GM21825 (cell line): ENCODE data around the gene ZBED5.
"Not testable (repeated sequence)": the region's sequence is repeated elsewhere in the genome, so short reads cannot be mapped to it uniquely, and the experiment has no call there.

ENCODE experiments used
- ATAC-seq: cut with Tn5 transposase; IDR thresholded peaks from one replicate; pipeline ENCODE4 v1.9.1; 2021; ENCODE audit warnings: mild to moderate bottlenecking, moderate library complexity; ENCODE audit not compliant: unreplicated experiment

ZBED5 gene

DNA sequence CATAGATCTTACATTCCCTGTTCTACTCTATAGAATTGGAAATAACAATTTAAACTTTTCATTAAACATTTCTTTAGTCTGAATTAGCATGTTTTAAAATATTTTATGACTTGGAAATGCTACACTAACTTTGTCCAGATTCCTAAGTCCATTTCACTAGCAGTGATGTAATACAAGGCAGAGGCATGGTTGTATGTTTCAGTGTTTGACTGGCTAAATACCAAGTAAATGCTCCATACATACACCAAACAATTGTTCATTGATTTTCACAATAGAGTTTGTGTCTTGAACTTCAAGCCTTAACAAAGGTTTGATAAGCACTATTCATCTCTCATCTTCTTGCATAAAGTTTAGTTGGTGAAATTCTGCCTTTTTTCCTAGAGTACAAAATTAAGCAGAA lies 13.5 kb downstream of the ZBED5 start:
- no peak for ATAC-seq

DNA sequence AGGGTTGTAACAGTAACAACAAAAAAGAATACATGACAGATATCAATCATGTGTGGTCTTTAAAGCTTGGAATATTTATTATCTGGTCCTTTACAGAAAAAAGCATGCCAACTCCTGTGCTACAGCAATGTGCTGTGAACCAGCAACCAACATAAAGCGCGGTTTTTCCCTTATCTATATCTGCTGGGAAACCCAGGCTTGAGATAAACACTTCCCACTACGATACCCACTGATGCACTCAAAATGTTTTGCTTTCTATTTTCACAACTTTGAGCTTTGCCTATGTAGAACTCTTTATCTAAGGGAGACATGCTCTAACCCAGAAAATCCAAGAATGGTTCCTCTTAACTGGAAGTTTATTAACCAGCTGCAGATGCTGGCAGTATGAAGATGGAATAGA lies 19.0 kb downstream of the ZBED5 start:
- no peak for ATAC-seq

DNA sequence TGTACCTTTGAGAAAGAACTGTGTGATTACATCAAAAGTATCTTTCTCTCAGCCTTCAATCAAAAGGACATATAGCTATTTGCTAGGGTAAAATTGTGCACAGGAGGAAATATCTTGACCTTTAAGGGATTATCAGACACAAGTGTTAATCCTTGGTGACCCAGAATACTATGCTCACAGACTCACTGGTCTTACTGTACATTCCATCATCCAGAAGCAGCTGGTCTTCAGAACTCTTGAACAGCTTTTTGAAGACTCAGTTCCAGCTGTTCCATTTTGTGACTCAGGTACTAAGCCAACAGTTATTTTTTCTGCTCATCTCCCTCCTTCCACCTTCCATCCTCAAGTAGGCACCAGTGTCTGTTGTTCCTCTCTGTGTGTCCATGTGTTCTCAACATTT lies 19.8 kb downstream of the ZBED5 start:
- ATAC-seq, result no peak

DNA sequence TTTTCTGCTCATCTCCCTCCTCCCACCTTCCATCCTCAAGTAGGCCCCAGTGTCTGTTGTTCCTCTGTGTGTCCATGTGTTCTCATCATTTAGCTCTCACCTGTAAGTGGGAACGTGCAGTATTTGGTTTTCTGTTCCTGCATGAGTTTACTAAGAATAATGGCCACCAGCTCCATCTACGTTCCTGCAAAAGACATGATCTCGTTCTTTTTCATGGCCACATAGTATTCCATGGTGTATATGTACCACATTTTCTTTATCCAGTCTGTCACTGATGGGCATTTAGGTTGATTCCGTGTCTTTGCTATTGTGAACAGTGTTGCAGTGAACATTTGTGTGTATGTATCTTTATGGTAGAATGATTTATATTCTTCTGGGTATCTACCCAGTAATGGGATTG lies 21.0 kb downstream of the ZBED5 start:
- ATAC-seq, result not testable (repeated sequence)

DNA sequence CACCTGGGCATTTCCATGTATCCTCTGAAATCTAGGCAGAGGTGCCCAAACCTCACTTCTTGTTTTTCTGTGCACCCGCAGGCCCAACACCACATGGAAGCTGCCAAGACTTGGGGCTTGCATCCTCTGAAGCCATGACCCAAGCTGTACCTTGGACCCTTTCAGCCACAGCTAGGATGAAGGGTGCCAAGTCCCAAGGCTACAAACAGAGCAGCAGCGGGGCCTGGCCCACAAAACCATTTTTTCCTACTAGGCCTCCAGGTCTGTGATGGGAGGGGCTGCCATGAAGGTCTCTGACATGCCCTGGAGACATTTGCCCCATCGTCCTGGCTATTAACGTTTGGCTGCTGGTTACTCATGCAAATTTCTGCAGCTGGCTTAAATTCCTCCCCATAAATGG lies 28.7 kb downstream of the ZBED5 start:
- no peak for ATAC-seq

DNA sequence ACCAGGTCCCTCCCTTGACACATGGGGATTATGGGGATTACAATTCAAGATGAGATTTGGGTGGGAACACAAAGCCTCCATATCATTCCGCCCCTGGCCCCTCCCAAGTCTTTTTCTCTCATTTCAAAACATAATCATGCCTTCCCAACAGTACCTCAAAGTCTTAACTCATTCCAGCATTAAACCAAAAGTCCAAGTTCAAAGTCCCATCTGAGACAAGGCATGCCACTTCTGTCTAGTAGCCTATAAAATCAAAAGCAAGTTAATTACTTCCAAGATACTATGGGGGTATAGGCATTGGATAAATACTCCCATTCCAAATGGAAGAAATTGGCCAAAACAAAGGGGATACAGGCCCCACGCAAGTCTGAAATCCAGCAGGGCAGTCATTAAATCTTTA lies 29.5 kb downstream of the ZBED5 start:
- ATAC-seq, result no peak

DNA sequence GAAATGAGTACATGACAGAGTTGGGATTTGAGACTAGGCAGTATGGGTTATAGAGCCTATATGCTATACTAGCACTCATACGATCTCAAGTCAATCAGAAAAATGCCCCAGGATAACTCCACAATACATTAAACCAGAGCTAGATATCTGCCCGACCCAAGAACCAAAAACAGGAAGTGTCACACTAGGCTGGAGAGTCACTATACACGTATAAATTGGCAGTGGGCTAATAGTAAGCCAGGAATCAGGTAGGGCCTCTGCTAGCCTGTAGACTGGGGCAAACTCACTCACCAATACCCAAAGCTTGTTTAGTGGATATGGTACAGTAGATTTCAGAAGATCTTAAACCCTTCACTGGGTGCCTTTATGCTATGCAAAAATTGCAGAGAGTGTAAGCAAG lies 33.0 kb downstream of the ZBED5 start:
- ATAC-seq, result peak; percentile 85

DNA sequence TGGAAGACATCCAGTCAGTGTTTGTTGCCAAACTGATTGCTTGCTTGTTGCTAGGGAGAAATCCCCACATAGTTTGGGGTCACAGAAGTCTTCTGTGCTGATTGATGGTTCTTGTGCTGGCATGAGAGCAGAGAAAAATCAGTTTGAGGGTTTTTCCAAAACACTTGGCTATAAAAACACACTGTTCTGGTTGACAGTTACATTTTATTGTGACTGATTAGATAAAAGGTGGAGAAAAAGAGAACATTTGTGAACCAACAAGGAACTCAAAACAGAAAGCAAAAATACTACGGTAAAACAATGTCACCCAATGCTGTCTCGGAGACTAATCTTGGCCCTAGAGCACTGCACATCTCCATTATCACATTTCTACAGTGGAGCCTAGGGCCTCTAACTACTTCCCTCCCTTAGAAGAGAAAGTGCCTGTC lies 34.7 kb downstream of the ZBED5 start:
- no peak for ATAC-seq

DNA sequence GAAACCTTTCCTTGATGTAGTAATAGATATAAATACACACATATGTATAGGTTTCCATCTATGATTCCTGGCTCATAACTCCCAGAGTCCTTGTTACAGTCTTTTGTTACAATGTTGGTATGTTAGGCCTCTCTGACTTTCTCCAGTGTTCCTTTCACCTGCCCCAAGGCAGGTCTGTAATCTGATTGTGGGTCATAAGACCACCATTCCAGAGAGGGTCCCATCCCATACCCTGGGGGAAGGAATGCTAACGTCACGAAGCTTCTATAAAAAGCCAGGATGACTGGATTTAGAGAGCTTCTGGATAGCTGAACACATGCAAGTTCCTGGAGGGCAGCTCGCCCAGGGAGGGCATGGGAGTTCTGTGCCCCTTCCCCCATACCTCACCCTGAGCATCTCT lies 35.4 kb downstream of the ZBED5 start:
- not testable (repeated sequence) for ATAC-seq

DNA sequence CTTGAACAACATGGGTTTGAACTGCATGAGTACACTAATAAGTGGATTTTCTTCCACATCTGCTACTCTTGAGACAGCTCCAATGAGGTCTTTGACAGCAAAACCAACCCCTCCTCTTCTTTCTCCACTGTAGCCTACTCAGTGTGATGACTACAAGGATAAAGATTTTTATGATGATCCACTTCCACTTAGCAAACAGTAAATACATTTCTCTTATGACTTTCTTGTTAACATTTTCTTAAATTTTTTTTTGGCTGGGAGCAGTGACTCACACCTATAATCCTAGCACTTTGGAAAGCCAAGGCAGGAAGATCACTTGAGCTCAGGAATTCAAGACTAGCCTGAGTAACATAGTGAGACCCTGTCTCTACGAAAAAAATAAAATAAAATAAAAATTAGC lies 39.3 kb downstream of the ZBED5 start:
- ATAC-seq, result no peak

DNA sequence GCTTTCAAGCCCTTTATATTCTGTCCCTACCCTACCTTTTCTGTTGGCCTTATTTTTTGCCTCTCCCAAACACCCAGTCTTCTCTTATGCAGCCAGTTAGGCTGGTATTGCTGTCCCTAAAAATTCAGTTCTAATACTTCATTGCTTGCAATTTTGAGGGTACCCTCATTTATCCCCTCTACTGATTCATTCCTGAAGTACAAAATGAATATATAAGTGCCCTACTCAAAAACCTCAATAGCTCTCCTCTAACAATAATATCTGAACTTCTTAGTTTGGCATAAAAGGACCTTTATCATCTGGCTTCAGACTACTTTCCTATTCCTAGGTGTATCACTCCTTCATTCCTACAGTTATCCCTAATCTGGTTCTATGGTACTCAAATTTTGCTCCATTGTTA lies 43.9 kb downstream of the ZBED5 start:
- no peak for ATAC-seq

DNA sequence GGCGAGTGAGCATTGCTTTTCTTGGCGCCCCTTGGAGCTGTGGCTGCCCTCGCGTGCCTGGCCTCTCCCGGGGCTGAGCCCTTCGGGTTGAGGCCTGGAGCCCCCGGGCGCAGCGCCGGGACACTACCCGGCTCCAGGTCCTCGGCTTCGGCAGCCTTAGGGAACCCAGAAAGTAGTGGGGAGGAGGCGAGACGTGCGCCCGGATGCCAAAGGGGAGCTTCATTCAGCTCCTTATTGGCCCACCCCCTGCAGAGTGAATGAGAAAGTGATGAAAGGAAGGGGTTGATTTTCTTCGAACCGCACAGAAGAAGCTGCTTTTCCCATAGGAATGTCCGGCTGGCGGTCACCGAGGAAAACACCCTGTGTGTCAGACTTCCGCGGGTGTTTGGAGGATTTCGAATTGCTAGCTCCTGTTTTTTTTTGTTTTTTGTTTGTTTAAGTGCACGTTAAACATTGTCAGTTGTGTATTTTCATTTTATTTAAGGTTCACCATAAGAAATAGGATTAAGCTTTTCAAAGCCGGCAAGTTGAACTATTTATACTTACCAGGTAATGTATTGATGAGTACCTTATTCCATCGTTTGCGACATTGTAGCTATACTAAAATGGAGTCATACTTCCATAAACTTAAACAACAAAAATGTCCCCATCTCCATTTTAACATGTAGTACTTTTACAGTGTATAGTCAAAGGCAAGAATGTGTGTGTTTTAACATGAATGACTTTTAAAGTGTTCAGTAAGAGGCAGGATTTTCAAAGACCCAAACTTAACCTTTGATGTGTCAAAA lies 48.3 kb downstream of the ZBED5 start:
- ATAC-seq, result peak; percentile 16

DNA sequence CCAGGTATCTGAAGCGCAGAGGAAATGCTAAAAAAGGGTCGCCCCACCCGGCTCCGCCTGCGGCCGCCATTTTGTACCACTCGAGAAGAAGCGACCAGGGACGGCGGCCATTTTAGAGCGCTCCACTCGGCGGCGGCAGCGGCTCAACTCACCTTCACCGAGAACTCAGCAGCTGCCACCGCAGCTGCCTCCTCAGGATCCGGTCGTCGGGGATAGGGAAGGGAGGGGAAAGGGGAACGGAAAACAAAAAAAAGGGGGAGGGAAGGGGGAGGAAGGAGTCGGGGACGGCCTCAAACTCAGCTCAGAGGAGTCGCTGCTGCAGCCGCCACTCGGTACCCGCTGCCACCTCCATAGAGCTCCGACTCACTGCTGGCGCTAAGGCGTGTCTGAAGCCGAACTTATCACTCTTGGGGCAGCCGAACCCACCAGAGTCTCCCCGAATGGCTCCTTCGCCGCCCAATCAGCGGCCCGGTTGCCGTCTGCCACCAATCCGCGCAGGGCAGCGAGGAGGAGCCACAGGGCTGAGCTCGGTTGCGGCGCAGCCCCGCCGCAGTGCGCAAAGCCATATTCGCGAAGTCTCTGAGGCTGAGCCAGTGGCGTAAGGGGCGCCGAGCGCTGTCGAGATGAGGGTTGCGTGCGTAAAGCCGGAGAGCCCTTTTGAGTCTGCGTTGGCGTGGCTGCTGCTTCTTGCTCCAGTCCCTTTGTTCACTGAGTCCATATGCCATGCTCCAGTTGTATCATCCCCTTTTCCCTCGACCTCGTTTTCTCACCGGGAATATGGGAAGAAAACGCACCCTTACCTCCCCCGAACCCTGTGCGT lies 49.1 kb downstream of the ZBED5 start, which contains the start of gene EIF4G2:
TSS of gene EIF4G2 (minus strand) at position 374 of the 820 bp plus-strand sequence.
- peak; percentile 92 for ATAC-seq

DNA sequence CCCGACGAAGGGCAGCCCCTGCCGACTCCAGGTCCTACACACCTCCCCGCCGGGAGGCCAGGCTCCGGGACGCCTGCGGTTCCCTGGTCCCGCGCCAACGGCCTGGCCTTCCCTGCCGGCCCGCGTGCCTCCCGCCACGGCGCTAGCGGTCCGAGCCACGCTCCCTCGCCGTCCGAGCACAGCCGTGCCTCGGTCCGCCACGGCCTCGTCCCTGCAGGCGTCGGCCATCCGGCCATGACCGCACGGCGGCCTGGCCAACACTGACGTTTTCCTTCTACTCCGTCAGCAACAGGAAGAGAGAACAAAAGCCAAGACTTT lies 49.7 kb downstream of the ZBED5 start:
- peak; percentile 13 for ATAC-seq

DNA sequence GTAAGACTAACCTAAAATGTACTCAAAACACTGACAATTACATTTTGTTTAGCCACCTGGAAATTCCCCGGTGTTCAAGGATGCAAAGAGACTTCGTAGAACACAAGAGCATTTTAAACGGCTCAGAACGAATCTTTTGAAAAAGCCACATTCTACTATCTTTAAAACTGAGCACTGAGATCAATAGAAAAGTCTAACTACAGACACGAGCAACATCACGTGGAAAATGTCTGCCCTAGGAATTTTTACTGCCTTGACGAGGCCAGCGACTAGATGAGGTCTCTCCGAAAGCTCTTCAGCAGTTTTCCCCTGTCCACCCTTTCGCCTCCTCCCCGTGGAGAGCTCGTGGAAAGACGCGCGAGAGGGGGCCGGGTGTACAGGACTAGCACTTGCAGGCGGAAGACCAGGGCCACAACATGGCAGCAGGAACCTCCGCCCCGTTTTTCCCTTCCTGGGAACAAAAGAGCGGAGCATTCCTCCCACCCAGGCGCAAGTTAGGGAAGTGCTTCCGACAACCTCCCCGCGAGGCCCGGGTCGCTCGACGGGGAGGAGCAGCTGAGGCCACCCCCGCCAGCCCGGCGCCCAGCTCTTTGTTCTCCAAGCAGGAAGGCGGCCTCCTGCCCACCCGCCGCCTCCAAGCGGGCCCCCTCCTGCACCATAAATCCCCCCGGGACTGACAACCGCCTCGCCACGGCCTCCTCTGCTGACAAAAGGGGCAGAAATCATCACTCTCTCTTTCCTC lies 50.2 kb downstream of the ZBED5 start:
- peak; percentile 3 for ATAC-seq

DNA sequence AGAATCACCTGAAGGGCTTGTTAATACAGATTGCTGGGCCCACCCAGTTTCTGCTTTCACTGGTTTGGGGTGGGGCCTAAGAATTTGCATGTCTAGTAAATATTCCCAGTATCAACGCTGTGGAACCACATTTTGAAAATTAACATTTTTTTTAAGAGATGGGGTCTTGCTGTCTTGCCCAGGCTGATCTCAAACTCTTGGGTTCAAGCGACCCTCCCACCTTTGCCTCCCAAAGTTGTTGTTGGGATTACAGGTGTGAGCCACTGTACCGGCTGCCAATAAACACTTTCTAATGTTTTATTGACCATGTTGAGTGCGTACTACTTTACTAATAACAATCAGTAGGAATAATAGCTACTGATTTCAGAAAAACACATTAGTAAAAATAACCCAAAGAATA lies 51.6 kb downstream of the ZBED5 start:
- ATAC-seq, result no peak

DNA sequence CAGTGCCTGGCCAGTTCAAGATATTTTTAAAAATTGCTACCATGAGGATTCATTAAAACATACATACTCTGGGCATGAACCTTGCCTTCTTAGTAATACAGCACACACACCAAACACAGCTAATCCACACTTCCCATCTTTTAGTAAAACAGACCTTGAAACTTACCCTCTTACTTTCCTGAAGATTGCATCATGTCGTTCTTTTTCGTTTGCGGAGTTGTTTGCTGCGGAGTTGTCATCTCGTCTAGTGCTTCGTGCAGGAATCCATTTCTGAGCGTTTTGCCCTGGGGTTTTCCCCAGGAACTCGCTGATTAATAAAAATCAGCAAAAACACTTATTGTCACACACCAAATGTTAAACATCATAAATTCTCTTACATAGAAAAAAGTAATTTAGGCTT lies 52.1 kb downstream of the ZBED5 start:
- ATAC-seq, result no peak

DNA sequence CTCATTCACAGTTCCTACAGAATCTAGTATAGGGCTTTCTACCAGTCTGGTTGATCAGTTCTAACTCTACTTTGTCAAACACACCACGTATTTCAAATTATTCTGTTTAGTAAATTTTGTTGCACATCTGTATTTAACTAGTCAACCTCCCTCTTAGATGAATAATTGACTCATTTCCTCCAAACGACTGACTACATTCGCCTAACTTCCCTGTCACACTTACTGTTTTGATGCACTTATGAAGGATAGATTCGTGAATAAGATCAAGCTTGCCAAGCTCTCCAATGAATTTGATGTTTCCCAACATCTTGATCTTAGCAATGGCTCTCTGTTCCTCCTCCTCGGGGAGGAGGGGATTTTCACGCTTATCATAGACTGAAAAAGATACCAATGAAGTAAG lies 54.2 kb downstream of the ZBED5 start:
- ATAC-seq, result no peak
